GM21825 (cell line): ENCODE data around the gene SIM2.
"Not testable (repeated sequence)": the region's sequence is repeated elsewhere in the genome, so short reads cannot be mapped to it uniquely, and the experiment has no call there.

Source experiments
- ATAC-seq: cut with Tn5 transposase; IDR thresholded peaks from one replicate; pipeline ENCODE4 v1.9.1; 2021; ENCODE audit warnings: mild to moderate bottlenecking, moderate library complexity; ENCODE audit not compliant: unreplicated experiment

Gene SIM2

GRCh38 chr21:36698981-36699545 is at the start of gene SIM2:
Gene SIM2, plus strand, starts transcription at chr21:36699115. Its CDS starts 632 bp downstream, at chr21:36699747.
- no peak for ATAC-seq

DNA sequence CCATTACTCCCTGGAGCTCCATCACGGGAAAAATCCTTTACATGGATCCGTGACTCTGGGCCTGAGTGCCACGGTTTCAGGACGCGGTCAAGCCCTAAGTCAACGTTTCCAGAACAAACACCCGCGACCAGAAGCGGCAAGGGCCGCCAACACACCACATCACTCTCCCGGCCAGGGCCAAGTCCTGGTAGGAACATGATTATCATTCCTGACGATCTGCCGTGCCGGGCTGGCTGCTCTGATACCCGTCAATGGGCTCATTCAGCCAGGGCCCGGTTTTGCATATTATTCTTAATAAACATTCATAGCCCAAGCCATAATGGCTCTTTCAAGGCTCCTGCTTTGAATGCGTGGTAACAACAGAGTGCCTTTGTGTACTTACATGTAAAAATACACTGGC is 44.6 kb upstream of the SIM2 start:
- ATAC-seq: no peak

- no peak for ATAC-seq
These were observed 44.1 kb upstream of the SIM2 start for GRCh38 chr21:36654796-36655325.

GRCh38 chr21:36656138-36656537 is 42.8 kb upstream of the SIM2 start:
- no peak for ATAC-seq

DNA sequence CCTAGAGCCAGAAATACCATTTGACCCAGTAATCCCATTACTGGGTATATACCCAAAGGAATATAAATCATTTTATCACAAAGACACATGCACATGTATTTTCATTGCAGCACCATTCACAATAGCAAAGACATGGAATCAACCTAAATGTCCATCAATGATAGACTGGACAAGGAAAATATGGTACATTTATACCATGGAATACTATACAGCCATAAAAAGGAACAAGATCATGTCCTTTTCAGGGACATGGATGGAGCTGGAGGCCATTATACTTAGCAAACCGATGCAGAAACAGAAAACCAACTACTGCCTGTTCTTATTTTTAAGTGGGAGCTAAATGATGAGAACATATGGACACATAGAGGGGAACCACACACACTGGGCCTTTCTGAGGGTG is 41.6 kb upstream of the SIM2 start:
- not testable (repeated sequence) for ATAC-seq

- ATAC-seq: no peak
These were observed 40.9 kb upstream of the SIM2 start for GRCh38 chr21:36657999-36658398.

- no peak for ATAC-seq
These were observed 40.0 kb upstream of the SIM2 start for GRCh38 chr21:36658926-36659325.

- no peak for ATAC-seq
These were observed 37.2 kb upstream of the SIM2 start for GRCh38 chr21:36661511-36662309.

DNA sequence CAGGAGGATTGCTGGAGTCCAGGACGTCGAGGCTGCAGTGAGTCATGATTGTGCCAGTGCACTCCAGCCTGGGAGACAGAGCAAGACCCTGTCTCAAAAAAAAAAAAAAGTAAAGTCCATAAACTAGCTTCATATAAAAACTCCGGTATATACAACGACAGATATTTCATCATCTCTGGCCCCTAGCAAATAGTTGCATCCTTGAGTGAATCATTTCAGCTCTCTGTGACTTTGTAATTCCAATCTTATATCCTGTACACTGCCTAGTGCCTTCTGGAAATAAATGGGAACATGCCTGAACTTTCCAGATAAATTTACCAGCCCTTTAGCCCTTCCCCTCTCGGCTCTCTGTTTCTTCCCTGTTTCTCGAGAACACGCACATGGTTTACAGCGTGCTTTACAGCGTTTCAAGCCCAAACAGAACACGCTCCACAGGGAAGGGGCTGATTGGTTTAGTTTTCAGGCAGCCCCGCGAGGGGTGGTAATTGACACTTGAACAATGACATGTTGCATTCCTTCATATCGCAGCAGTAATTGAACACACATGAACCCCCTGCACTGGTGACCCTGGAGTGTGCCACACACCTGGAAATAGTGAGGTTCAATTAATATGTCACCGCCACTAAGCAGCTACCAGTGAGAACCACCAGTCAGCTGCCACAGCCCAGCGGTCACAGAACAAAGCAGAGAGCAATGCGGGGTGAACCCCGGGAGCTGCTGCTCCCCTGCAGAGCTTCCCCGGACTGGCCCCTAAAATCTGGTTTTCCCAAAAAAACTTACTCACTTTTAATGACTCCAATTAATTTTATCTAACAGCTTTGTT is 35.7 kb upstream of the SIM2 start:
- ATAC-seq: no peak

GRCh38 chr21:36664662-36664990 is 34.3 kb upstream of the SIM2 start:
- no peak for ATAC-seq

- no peak for ATAC-seq
These were observed 33.1 kb upstream of the SIM2 start for GRCh38 chr21:36665806-36666205.

DNA sequence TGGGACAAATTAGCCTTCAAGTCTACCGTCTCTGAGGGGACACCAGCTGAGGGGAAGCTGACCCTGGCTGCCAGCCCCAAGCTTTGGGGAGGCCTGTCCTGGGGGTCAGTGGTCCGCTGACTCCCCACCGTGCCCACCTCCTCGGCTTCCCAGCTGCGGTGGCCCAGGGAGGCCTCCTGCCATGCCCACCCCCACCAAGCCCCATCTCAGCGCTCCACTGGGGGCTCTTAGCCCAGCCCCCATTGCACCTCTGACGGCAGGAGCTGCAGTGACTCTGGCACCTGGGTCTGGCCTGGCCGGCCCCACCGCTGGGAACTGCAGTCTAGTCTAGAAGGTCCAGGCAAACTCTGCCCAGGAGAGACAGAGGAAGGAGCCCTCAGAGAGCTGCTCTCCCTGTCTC is 30.2 kb upstream of the SIM2 start:
- no peak for ATAC-seq

- ATAC-seq: no peak
These were observed 27.1 kb upstream of the SIM2 start for GRCh38 chr21:36671836-36672235.

GRCh38 chr21:36672296-36672695 is 26.6 kb upstream of the SIM2 start:
- not testable (repeated sequence) for ATAC-seq

GRCh38 chr21:36672737-36673136 is 26.2 kb upstream of the SIM2 start:
- no peak for ATAC-seq

DNA sequence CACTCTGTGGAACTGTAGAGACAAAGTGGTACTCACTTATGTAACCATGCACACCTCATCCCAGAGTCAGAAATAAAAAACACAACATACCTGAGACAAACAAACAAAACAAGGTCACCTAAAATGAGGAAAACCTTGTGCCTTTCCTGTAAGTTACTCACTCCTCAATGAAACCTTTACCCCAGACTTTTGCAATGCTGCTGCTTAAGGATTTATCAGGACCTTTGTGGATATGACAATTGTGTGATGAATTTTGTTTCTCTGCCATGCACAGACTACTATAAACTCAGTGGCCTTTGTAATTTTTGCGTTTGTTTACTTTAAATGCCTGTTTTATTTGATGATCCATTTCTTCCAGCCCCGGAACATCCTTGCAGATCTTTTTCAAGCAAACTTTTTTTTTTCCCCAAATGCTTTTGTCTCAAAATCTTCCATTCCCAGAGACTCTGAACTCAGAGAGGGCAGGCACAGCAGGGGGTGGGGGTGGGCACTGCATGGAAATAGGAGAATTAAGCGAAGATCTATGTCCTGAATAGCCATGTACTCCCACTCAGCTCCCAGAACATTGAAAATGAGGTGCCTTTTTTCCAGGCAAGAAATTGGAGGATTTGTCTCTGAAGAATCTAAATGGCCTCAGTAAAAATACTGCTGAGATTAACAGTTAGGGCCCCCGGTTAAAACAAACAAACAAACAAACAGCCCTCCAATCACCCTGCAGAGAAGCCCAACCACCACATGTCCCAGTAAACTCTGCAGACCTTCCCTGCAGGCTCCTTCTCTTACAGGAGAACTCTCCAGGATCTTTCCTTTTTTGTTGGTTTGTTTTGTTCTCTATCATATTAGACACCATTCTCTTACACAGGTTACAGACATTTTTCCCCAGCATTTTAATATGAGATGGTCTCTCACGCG is 22.6 kb upstream of the SIM2 start:
- ATAC-seq: no peak

GRCh38 chr21:36677443-36677842 is 21.5 kb upstream of the SIM2 start:
- ATAC-seq: no peak

- no peak for ATAC-seq
These were observed 20.4 kb upstream of the SIM2 start for GRCh38 chr21:36678538-36678937.

DNA sequence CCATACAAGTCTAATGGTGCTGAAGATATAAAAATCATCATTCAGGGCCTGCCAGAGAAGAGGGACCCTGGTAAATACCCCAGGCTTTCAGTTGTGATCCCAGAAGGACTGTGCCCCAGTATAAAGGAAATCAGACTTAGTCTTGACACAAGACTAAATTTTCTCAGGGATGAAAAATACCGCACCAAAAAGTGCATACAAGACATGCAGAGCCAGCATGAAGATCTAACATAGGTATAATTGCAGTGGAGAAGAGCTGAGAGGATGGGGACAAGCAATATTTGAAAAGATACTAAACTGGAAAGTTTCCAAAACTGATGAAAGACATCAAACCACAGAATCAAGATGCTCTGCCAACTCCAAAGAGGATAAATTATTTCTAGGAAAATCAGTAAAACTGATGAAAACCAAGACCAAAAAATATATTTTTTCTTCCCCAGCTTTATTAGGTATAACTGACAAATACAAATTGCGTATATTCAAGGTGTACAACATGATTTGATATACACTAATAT is 17.7 kb upstream of the SIM2 start:
- ATAC-seq: no peak

DNA sequence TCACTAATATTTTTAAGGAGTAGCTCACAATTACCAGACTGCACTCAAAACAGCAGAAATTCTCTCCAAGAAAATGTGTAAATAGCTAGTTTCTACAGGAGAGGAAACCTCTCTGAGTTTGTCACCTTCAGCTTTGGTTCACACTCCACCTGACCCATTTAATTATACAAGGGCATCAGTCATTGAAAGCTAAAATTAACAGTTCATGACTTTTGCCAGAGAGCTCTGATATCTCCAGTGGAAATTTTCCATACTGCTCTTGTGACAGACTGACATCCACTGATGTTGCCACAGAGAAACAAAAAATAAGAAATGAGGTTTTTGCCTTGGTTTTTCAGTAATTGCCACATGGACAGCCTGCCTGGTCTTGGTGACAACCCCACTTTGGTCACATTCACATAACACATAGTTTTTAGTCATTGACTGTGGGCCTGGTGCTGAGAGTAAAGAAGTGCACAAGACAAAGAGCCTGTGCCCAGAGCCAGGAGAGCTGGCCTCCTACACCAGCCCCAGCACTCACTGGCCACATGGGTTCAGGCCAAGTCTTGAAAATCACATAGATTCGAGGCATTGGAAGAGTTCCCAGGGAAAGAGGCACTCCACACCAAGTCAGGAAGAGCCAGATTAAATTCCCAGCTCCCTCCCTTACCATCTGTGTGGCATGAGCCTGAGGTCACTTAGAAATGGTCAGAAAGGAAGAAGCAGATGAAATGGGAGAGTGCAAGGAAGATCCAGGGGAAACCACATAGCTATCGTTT is 13.8 kb upstream of the SIM2 start:
- no peak for ATAC-seq
